Effector memory CD4-positive, alpha-beta T cell (primary cell): ENCODE measurements around the gene SUSD1.

Experiments
- DNase-seq, 3 donors: peaks; one replicate each; pipeline ENCODE4 v3.0.0-alpha.2; 2020
- H3K27ac ChIP-seq: 2 replicates; pipeline ENCODE4 v1.7.0; 2013; ENCODE audit warnings: mild to moderate bottlenecking, low read length, moderate library complexity; ENCODE audit not compliant: insufficient read depth, poor library complexity, severe bottlenecking
- H3K27me3 ChIP-seq: replicated peaks from 2 replicates; pipeline ENCODE4 v1.7.0; 2013; ENCODE audit warnings: mild to moderate bottlenecking, low read length; ENCODE audit not compliant: insufficient read depth, control insufficient read depth, poor library complexity, severe bottlenecking
- H3K36me3 ChIP-seq: 2 replicates; pipeline ENCODE4 v1.7.0; 2013; ENCODE audit warnings: mild to moderate bottlenecking, low read length, moderate library complexity; ENCODE audit not compliant: control insufficient read depth, insufficient read depth
- H3K4me1 ChIP-seq: 2 replicates; pipeline ENCODE4 v1.7.0; 2013; ENCODE audit warnings: low read length, mild to moderate bottlenecking; ENCODE audit not compliant: control insufficient read depth, insufficient read depth, poor library complexity, severe bottlenecking
- H3K4me3 ChIP-seq: 2 replicates; pipeline ENCODE4 v1.7.0; 2013; ENCODE audit warnings: low read length, low read depth, mild to moderate bottlenecking; ENCODE audit not compliant: insufficient read depth, poor library complexity, severe bottlenecking
- H3K9me3 ChIP-seq: 2 replicates; pipeline ENCODE4 v1.7.0; 2013; ENCODE audit warnings: mild to moderate bottlenecking, low read length, moderate library complexity; ENCODE audit not compliant: control insufficient read depth

Gene SUSD1

GRCh38 chr9:112175796-112176315, 759 bp upstream of the SUSD1 start:
- Histone ChIP-seq H3K27me3 (no peaks in the 10 kb centered on the region), H3K9me3 (no peaks in the 10 kb centered on the region), H3K36me3 (no peaks in the 10 kb centered on the region), H3K27ac (peak overlapping the region; percentile 64), H3K4me3 (no peak overlapping the region), H3K4me1 (peaks cover 59% of the 10 kb centered on the region)
- no peak for DNase-seq

GRCh38 chr9:112174222-112174964, 704 bp downstream of the SUSD1 start:
- Histone ChIP-seq H3K4me3 (peak overlapping the region; percentile 42), H3K9me3 (no peaks in the 10 kb centered on the region), H3K36me3 (no peaks in the 10 kb centered on the region), H3K27ac (peak overlapping the region; percentile 64), H3K4me1 (peaks cover 44% of the 10 kb centered on the region), H3K27me3 (no peaks in the 10 kb centered on the region)
- DNase-seq, result peak; percentile 59 to 62 (median 62)

- Histone ChIP-seq H3K27me3 (no peaks in the 10 kb centered on the region), H3K4me1 (peaks cover 43% of the 10 kb centered on the region), H3K9me3 (no peaks in the 10 kb centered on the region), H3K36me3 (no peaks in the 10 kb centered on the region), H3K4me3 (peak overlapping the region; percentile 42), H3K27ac (no peak overlapping the region)
- DNase-seq, result no peak
Observed at GRCh38 chr9:112173489-112174221, 1.4 kb downstream of the SUSD1 start.

DNA sequence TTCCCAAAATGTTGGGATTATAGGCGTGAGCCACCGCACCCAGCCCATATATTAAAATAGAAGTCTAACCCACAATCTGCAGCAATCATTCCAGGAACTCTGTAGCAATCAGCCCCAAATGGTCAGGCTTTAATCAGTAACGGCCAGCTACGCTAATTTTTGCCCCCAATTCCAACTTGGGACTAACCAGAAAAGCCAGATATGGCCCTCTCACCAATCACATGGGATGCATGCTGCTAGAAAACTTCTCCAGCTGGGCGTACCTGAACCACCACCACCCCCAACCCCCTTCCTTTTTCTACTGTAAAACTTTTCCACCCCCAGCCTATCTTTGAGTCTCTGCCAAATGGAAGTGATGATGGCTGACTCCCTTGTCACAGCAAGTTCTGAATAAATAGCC, 4.1 kb downstream of the SUSD1 start:
- Histone ChIP-seq H3K27me3 (no peaks in the 10 kb centered on the region), H3K4me3 (no peak overlapping the region), H3K36me3 (no peaks in the 10 kb centered on the region), H3K27ac (no peak overlapping the region), H3K9me3 (no peaks in the 10 kb centered on the region), H3K4me1 (peaks cover 35% of the 10 kb centered on the region)
- no peak for DNase-seq

DNA sequence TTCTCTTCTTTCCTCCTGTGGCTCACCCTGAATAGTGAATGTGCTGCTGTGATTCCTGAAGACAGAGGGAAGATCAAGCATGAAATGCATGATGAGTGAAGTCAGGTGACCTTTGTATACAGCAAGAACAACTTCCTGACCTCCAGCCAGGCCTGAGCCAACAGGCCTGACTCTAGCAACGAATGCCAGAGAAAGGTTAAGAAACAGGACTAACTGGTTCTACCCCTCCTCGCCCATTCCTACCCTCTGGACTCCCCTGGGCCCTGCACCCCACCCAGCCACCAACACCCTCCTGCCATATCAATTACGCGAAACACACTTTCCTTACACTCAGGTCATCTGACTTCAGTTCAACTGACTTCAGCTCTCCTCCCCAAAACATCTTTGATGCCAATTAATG, 4.9 kb downstream of the SUSD1 start:
- Histone ChIP-seq H3K9me3 (no peaks in the 10 kb centered on the region), H3K27ac (no peak overlapping the region), H3K27me3 (no peaks in the 10 kb centered on the region), H3K4me3 (no peak overlapping the region), H3K36me3 (no peaks in the 10 kb centered on the region), H3K4me1 (peaks cover 28% of the 10 kb centered on the region)
- DNase-seq, result no peak

DNA sequence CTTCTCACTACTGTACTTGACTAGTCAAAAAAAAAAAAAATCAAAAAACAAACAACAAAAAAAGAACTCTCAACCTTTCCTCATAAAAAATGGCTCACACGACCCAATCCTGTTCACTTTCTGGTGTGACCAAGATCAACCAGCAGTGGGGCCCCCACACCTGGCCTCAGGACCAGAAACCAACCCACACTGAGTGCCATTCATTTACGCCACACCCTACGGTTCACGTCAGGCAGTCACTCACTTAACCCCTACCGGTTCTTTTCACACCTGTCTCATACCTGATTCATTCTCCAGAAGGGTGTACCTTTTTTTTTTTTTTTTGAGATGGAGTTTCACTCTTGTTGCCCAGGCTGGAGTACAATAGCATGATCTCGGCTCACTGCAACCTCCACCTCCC, 5.7 kb downstream of the SUSD1 start:
- H3K9me3 ChIP-seq, result no peaks in the 10 kb centered on the region
- no peak overlapping the region for H3K27ac ChIP-seq
- DNase-seq, result no peak
- H3K27me3 ChIP-seq, result no peaks in the 10 kb centered on the region
- H3K36me3 ChIP-seq, result no peaks in the 10 kb centered on the region
- H3K4me1 ChIP-seq, result peaks cover 25% of the 10 kb centered on the region
- H3K4me3 ChIP-seq, result no peak overlapping the region

- DNase-seq, result no peak
- Histone ChIP-seq H3K27me3 (no peaks in the 10 kb centered on the region), H3K4me1 (peaks cover 13% of the 10 kb centered on the region), H3K4me3 (no peak overlapping the region), H3K9me3 (no peaks in the 10 kb centered on the region), H3K27ac (no peak overlapping the region), H3K36me3 (no peaks in the 10 kb centered on the region)
Observed at GRCh38 chr9:112168197-112168596, 6.9 kb downstream of the SUSD1 start.

- H3K4me1 ChIP-seq, result peaks cover 3% of the 10 kb centered on the region
- H3K27me3 ChIP-seq, result no peaks in the 10 kb centered on the region
- H3K27ac ChIP-seq, result no peak overlapping the region
- H3K9me3 ChIP-seq, result no peaks in the 10 kb centered on the region
- H3K36me3 ChIP-seq, result no peaks in the 10 kb centered on the region
- H3K4me3 ChIP-seq, result no peak overlapping the region
- DNase-seq, result no peak
Observed at GRCh38 chr9:112166176-112167140, 8.6 kb downstream of the SUSD1 start.

GRCh38 chr9:112162621-112163413, 12.3 kb downstream of the SUSD1 start:
- Histone ChIP-seq H3K36me3 (no peaks in the 10 kb centered on the region), H3K9me3 (no peaks in the 10 kb centered on the region), H3K4me3 (no peak overlapping the region), H3K4me1 (no peaks in the 10 kb centered on the region), H3K27ac (no peak overlapping the region), H3K27me3 (no peaks in the 10 kb centered on the region)
- DNase-seq, result no peak
